HEK293 (cell line): ENCODE data around the gene SIX2.

Experiments used
- CTCF ChIA-PET: fragments of 350-600 bp; formaldehyde crosslinking; extraction: SDS; loops from one replicate; lab custom pipeline; 2021; ENCODE audit warnings: antibody characterized with exemption; lab: Yijun Ruan, JAX
- POLR2A ChIA-PET: fragments of 300-600 bp; formaldehyde crosslinking; extraction: SDS; loops from one replicate; lab custom pipeline; 2020; ENCODE audit warnings: antibody characterized with exemption, inconsistent platforms; lab: Yijun Ruan, JAX
- H3K27ac ChIP-seq: fragments of 200-500 bp; sonication (Bioruptor generic); 2 replicates; pipeline ENCODE4 v1.5.1; 2014; ENCODE audit warnings: low read depth, low read length, control low read depth, inconsistent platforms; ENCODE audit errors: extremely low read depth
- H3K36me3 ChIP-seq, 2 experiments: fragments of 200-500 bp in 1 of 2; sonication (Bioruptor generic) in 1 of 2; 1 replicate in 1 of 2; 2 replicates in 1 of 2; pipeline ENCODE4 v1.5.1; 2014 to 2017; ENCODE audit warnings: inconsistent platforms in 2 of 2, low read length in 2 of 2; ENCODE audit not compliant: control insufficient read depth in 2 of 2, insufficient read depth in 1 of 2
- H3K4me1 ChIP-seq: fragments of 200-500 bp; sonication (Bioruptor generic); 2 replicates; pipeline ENCODE4 v1.5.1; 2014; ENCODE audit warnings: mild to moderate bottlenecking, low read length, inconsistent platforms; ENCODE audit not compliant: control insufficient read depth, insufficient read depth
- H3K4me3 ChIP-seq: 2 replicates; pipeline ENCODE4 v1.5.1; 2011; ENCODE audit warnings: low read depth, mild to moderate bottlenecking, control low read depth, low read length, moderate library complexity
- H3K9me3 ChIP-seq: fragments of 200-500 bp; sonication (Bioruptor generic); 2 replicates; pipeline ENCODE4 v1.5.1; 2014; ENCODE audit warnings: low read depth, low read length, inconsistent platforms; ENCODE audit not compliant: control insufficient read depth, insufficient read depth
- GFI1B ChIP-seq: fragments of 450-650 bp; formaldehyde crosslinking; IDR thresholded peaks from 2 replicates; pipeline ENCODE4 v1.5.1; 2016; ENCODE audit warnings: missing biosample characterization, missing genetic modification characterization
- GLI4 ChIP-seq: fragments of 450-650 bp; formaldehyde crosslinking; IDR thresholded peaks from 2 replicates; pipeline ENCODE4 v1.5.1; 2016; ENCODE audit warnings: missing biosample characterization, missing genetic modification characterization
- KLF1 ChIP-seq: fragments of 450-650 bp; formaldehyde crosslinking; IDR thresholded peaks from 2 replicates; pipeline ENCODE4 v1.5.1; 2016; ENCODE audit warnings: missing biosample characterization, missing genetic modification characterization
- KLF10 ChIP-seq: fragments of 450-650 bp; IDR thresholded peaks from 2 replicates; pipeline ENCODE4 v1.5.1; 2018; ENCODE audit warnings: missing biosample characterization, mild to moderate bottlenecking, missing genetic modification characterization
- SCRT2 ChIP-seq: fragments of 450-650 bp; formaldehyde crosslinking; IDR thresholded peaks from 2 replicates; pipeline ENCODE4 v1.5.1; 2016; ENCODE audit warnings: missing biosample characterization, missing genetic modification characterization
- ZFP41 ChIP-seq: fragments of 450-650 bp; formaldehyde crosslinking; IDR thresholded peaks from 2 replicates; pipeline ENCODE4 v1.5.1; 2016; ENCODE audit warnings: missing biosample characterization, missing genetic modification characterization, borderline replicate concordance
- ZNF112 ChIP-seq: fragments of 450-650 bp; formaldehyde crosslinking; IDR thresholded peaks from 2 replicates; pipeline ENCODE4 v1.5.0; 2017; ENCODE audit warnings: missing biosample characterization, missing genetic modification characterization
- ZNF302 ChIP-seq: fragments of 450-650 bp; formaldehyde crosslinking; IDR thresholded peaks from 2 replicates; pipeline ENCODE4 v1.5.1; 2016; ENCODE audit warnings: missing biosample characterization, missing genetic modification characterization, low read depth
- ZNF341 ChIP-seq: fragments of 450-650 bp; formaldehyde crosslinking; IDR thresholded peaks from 2 replicates; pipeline ENCODE4; 2016; ENCODE audit warnings: low read depth, missing biosample characterization, missing genetic modification characterization
- ZNF426 ChIP-seq: fragments of 450-650 bp; formaldehyde crosslinking; IDR thresholded peaks from 2 replicates; pipeline ENCODE4 v1.5.1; 2017; ENCODE audit warnings: missing biosample characterization, missing genetic modification characterization, mild to moderate bottlenecking, inconsistent platforms, moderate library complexity
- ZNF558 ChIP-seq: fragments of 450-650 bp; formaldehyde crosslinking; IDR thresholded peaks from 2 replicates; pipeline ENCODE4 v1.5.1; 2016; ENCODE audit warnings: missing biosample characterization, missing genetic modification characterization
- ZNF560 ChIP-seq: fragments of 450-650 bp; formaldehyde crosslinking; IDR thresholded peaks from 2 replicates; pipeline ENCODE4 v1.5.1; 2017; ENCODE audit warnings: missing biosample characterization, missing genetic modification characterization, borderline replicate concordance
- ZNF561 ChIP-seq: fragments of 450-650 bp; IDR thresholded peaks from 2 replicates; pipeline ENCODE4 v1.5.1; 2018; ENCODE audit warnings: missing biosample characterization, missing genetic modification characterization, borderline replicate concordance
- ZNF596 ChIP-seq: fragments of 450-650 bp; IDR thresholded peaks from 2 replicates; pipeline ENCODE4 v1.5.0; 2018; ENCODE audit warnings: missing biosample characterization, mild to moderate bottlenecking, missing genetic modification characterization, moderate library complexity
- ZNF621 ChIP-seq: fragments of 450-650 bp; formaldehyde crosslinking; IDR thresholded peaks from 2 replicates; pipeline ENCODE4 v1.5.1; 2017; ENCODE audit warnings: missing biosample characterization, missing genetic modification characterization
- ZNF670 ChIP-seq: fragments of 450-650 bp; formaldehyde crosslinking; IDR thresholded peaks from 2 replicates; pipeline ENCODE4 v1.5.1; 2016; ENCODE audit warnings: missing biosample characterization, missing genetic modification characterization, low read depth
- ZNF747 ChIP-seq: fragments of 450-650 bp; formaldehyde crosslinking; IDR thresholded peaks from 2 replicates; pipeline ENCODE4 v1.5.1; 2016; ENCODE audit warnings: missing biosample characterization, missing genetic modification characterization
- ZNF791 ChIP-seq: fragments of 450-650 bp; formaldehyde crosslinking; IDR thresholded peaks from 2 replicates; pipeline ENCODE4 v1.5.1; 2016; ENCODE audit warnings: missing biosample characterization, missing genetic modification characterization
- ZSCAN23 ChIP-seq: fragments of 450-650 bp; formaldehyde crosslinking; IDR thresholded peaks from 2 replicates; pipeline ENCODE4 v1.5.1; 2016; ENCODE audit warnings: missing biosample characterization, missing genetic modification characterization
- ZXDB ChIP-seq: fragments of 450-650 bp; formaldehyde crosslinking; IDR thresholded peaks from 2 replicates; pipeline ENCODE4 v1.5.1; 2016; ENCODE audit warnings: missing biosample characterization, missing genetic modification characterization
- TF ChIP-seq, protein P1 (sequence below): fragments of 450-650 bp; formaldehyde crosslinking; IDR thresholded peaks from 2 replicates; pipeline ENCODE4 v1.5.1; 2017; ENCODE audit warnings: missing biosample characterization, missing genetic modification characterization
- TF ChIP-seq, protein P2 (sequence below): fragments of 450-650 bp; formaldehyde crosslinking; IDR thresholded peaks from 2 replicates; pipeline ENCODE4 v1.5.1; 2016; ENCODE audit warnings: missing biosample characterization, missing genetic modification characterization
- TF ChIP-seq, protein P3 (sequence below): sonication (generic); formaldehyde crosslinking; IDR thresholded peaks from 2 replicates; pipeline ENCODE4 v1.8.1; 2022; ENCODE audit warnings: mild to moderate bottlenecking, moderate library complexity, missing genetic modification reagents
- TF ChIP-seq, protein P4 (sequence below): fragments of 450-650 bp; formaldehyde crosslinking; IDR thresholded peaks from 2 replicates; pipeline ENCODE4 v1.5.1; 2017; ENCODE audit warnings: missing biosample characterization, missing genetic modification characterization

The SIX2 gene

DNA sequence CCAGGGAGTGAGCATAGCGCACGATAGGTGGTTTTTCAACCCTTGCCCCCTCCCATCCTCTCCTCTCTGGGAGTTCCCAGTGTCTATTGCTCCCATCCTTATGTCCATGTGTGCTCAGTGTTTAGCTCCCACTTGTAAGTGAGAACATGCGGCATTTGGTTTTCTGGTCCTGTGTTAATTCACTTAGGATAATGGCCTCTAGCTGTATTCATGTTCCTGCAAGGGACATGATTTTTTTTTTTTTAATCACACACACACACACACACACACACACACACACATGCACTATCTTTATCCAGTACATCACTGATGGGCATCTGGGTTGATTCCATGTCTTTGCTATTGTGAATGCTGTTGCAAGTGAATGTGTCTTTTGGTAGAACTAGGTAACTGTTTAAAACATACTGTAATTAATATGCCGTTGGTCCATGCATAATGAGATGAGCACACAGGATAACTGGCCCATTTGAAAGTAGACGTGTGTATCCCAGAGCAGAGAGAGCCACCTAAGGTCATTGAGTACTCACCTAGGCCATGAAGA lies 43.2 kb upstream of the SIX2 start:
- H3K4me3 ChIP-seq, result no peak overlapping the region
- ChIA-PET POLR2A (no interaction called here), CTCF (interaction anchor here (0.5 to 0.6 kb wide), 2 partner anchors 63 to 1015 kb away, joined by 3 to 4 read pairs; no protein-coding TSS in a partner anchor)

DNA sequence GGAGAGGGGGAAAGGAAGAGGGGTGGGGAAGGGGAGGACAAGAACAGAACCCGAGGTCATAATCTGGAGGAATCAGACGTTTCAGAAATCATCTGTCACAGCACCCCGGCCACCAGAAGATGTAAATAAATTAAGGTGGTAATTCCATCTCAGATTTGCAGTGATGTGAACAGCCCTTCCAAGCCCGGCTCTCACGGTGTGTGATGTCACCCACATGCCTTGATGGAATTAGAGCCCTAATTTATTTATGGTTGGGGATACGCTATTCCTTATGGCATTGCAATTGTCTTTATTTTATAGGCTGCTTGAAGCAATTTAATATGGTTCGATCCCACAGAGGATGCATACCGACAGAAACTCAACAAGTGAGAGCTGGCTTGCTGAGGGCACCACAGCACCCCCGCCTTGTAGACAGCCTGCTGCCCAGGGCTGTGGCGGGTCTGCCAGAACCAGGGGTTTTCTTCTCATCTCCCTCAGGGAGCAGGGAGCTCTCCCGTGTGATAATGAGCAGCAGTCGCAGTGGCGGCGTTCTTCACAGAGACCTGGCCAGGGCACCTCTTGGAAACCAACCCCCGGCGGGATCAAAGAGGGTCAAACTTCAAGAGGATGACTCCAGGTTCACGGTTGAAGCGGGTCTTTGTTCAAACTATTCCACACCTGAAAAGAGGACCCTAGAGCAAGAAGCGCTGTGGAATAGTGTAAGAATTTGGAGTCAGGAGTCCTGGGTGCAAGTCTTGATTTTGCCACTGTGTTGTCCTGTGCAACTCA lies 40.5 kb upstream of the SIX2 start:
- H3K4me3 ChIP-seq, result no peak overlapping the region
- no peaks in the 10 kb centered on the region for H3K36me3 ChIP-seq
- H3K9me3 ChIP-seq, result no peaks in the 10 kb centered on the region
- POLR2A ChIA-PET, result no interaction called here
- H3K27ac ChIP-seq, result no peak overlapping the region
- CTCF ChIA-PET, result no interaction called here
- H3K4me1 ChIP-seq, result no peaks in the 10 kb centered on the region
- peak; percentile 16; the same call in 1 of the 2 replicates for TF ChIP-seq SCRT2 (tag by site-specific recombination)
- TF ChIP-seq ZNF302 (tag by site-specific recombination), result no peak
- TF ChIP-seq ZSCAN23, result no peak
- TF ChIP-seq, protein P1, sequence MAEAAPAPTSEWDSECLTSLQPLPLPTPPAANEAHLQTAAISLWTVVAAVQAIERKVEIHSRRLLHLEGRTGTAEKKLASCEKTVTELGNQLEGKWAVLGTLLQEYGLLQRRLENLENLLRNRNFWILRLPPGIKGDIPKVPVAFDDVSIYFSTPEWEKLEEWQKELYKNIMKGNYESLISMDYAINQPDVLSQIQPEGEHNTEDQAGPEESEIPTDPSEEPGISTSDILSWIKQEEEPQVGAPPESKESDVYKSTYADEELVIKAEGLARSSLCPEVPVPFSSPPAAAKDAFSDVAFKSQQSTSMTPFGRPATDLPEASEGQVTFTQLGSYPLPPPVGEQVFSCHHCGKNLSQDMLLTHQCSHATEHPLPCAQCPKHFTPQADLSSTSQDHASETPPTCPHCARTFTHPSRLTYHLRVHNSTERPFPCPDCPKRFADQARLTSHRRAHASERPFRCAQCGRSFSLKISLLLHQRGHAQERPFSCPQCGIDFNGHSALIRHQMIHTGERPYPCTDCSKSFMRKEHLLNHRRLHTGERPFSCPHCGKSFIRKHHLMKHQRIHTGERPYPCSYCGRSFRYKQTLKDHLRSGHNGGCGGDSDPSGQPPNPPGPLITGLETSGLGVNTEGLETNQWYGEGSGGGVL, result no peak

More for the DNA sequence above, 43.2 kb upstream of the SIX2 start:
- Histone ChIP-seq H3K27ac (no peak overlapping the region), H3K4me1 (no peaks in the 10 kb centered on the region), H3K36me3 (no peaks in the 10 kb centered on the region), H3K9me3 (no peaks in the 10 kb centered on the region)
- TF ChIP-seq ZNF560 (no peak), ZNF621 (tag by site-specific recombination) (no peak), ZNF341 (tag by site-specific recombination) (no peak), KLF1 (tag by site-specific recombination) (no peak), GFI1B (tag by site-specific recombination) (no peak), KLF10 (tag by site-specific recombination) (no peak), ZNF426 (tag by site-specific recombination) (no peak), ZXDB (no peak), GLI4 (tag by site-specific recombination) (no peak), ZNF747 (tag by site-specific recombination) (no peak), ZNF561 (no peak), ZNF791 (no peak), ZNF112 (no peak), ZNF558 (tag by site-specific recombination) (no peak), ZFP41 (tag by site-specific recombination) (no peak), ZNF670 (tag by site-specific recombination) (no peak), ZNF596 (no peak)
- TF ChIP-seq, protein P2, sequence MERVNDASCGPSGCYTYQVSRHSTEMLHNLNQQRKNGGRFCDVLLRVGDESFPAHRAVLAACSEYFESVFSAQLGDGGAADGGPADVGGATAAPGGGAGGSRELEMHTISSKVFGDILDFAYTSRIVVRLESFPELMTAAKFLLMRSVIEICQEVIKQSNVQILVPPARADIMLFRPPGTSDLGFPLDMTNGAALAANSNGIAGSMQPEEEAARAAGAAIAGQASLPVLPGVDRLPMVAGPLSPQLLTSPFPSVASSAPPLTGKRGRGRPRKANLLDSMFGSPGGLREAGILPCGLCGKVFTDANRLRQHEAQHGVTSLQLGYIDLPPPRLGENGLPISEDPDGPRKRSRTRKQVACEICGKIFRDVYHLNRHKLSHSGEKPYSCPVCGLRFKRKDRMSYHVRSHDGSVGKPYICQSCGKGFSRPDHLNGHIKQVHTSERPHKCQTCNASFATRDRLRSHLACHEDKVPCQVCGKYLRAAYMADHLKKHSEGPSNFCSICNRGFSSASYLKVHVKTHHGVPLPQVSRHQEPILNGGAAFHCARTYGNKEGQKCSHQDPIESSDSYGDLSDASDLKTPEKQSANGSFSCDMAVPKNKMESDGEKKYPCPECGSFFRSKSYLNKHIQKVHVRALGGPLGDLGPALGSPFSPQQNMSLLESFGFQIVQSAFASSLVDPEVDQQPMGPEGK (tag by site-specific recombination), result no peak
- TF ChIP-seq, protein P3, sequence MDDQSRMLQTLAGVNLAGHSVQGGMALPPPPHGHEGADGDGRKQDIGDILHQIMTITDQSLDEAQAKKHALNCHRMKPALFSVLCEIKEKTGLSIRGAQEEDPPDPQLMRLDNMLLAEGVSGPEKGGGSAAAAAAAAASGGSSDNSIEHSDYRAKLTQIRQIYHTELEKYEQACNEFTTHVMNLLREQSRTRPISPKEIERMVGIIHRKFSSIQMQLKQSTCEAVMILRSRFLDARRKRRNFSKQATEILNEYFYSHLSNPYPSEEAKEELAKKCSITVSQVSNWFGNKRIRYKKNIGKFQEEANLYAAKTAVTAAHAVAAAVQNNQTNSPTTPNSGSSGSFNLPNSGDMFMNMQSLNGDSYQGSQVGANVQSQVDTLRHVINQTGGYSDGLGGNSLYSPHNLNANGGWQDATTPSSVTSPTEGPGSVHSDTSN (CRISPR knock-in tag), result no peak
- TF ChIP-seq, protein P4, sequence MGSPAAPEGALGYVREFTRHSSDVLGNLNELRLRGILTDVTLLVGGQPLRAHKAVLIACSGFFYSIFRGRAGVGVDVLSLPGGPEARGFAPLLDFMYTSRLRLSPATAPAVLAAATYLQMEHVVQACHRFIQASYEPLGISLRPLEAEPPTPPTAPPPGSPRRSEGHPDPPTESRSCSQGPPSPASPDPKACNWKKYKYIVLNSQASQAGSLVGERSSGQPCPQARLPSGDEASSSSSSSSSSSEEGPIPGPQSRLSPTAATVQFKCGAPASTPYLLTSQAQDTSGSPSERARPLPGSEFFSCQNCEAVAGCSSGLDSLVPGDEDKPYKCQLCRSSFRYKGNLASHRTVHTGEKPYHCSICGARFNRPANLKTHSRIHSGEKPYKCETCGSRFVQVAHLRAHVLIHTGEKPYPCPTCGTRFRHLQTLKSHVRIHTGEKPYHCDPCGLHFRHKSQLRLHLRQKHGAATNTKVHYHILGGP (tag by site-specific recombination), result no peak
